ENCODE data around the gene GPSM1.
"Not testable (repeated sequence)": the region's sequence is repeated elsewhere in the genome, so short reads cannot be mapped to it uniquely, and the experiment has no call there.

The GPSM1 gene

DNA sequence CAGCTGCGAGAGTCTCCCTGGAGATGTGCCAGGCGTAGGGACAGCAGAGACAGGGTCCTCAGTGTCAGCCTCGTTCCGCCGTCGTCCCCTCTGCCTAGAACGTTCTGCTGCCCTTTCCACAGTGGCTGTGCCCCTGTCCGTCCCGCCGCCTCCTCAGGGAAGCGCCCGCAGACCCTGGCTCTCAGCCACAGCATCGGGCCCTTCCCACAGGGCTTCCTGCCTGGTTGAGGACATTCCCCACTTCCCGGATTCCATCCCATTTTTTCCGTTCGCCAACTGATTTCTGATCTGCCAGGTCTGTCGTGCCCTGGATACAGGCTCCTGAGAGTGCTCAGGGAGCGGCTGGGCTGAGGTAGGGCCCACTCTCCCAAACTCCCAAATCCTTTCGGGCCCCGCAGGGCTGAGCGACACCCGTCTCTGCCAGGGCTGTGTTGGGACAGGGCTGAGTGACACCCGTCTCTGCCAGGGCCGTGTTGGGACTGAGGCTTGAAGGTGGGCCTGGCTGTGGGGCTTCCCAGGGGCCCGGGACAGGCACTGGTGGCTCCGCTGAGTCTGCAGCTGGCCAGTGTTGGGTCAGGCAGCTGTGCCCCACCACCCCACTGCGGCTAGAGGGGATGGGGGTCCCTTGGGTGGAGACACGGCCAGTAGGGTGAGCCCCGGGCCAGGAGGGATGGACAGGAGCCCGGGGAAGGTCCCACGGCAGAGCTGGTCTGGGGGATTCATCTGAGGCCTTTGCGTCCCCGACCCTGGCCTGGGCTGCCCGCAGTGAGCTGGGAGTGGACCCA is 20.3 kb downstream of the GPSM1 start:
- no peak for DNase-seq

DNA sequence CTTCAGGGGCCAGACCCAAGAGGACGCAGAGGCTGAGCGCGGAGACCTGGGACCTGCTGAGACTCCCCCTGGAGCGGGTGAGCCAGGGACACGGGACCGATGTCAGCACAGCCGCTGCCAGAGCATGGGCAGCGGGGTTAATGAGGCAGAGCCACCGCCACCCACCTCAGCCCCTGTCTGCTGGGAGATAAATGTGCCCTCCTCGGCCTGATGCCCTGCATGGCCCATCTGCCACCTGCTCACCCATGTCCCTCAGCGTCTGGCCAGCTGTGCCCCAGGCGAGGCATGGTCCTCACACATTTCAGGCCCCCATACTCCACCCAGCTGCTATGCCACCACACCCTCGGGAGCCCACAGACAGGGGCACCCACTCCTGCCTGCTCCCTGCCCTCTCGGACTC is 21.4 kb downstream of the GPSM1 start:
- no peak for DNase-seq

DNA sequence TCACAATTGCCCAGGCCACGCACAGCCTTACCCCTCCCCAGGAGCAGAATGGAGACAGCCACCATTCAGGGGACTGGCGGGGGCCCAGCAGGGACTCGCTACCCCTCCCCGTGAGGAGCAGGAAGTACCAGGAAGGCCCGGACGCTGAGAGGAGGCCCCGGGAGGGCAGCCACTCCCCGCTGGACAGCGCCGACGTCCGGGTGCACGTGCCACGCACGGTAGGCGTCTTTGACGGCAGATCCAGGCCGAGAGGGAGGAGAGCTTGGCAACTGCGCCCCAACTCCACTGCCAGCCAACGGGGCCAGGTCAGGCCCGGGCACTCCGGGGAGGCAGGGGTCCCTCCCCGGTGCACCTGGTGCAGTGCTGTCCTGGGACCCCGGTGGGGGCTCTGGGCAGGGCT is 22.2 kb downstream of the GPSM1 start:
- DNase-seq: no peak

DNA sequence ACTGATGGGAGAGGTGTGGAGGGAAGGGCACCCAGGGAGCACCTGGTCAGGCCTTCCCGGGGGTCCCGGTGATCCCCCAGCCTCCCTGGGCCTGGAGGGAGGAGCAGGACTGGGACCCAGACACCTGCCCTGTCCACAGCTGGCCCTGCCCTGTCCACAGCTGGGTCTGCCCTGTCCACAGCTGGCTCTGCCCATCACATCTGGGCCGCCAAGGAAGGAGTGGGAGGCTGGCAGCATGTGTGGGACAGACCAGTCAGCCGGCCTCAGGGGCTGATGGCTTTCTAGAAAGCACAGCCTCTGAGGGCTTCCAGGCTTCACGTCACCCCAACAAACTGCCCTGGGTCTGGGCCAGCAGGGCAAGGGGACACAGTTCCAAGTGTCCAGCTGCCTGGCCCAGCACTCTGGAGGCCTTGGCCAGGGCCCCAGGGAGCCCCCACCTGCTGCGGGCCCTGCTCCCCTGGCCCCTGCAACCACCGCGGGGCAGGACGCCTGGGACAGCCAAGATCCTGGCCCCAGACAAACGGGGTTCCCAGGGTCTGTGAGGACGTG is 24.0 kb downstream of the GPSM1 start:
- no peak for DNase-seq

DNA sequence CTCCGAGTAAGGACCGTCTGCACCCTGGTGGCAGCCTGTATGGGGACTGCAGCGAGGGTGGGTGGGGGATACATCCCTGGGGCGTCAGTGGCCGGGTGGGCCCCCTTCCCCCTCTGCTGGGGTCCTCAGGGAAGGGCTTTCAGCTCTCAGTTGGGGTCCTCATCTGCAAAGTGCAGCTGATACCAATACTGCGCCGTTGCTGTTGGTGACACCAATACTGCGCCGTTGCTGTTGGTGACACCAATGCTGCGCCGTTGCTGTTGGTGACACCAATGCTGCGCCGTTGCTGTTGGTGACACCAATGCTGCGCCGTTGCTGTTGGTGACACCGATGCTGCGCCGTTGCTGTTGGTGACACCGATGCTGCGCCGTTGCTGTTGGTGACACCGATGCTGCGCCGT is 24.5 kb downstream of the GPSM1 start:
- DNase-seq: not testable (repeated sequence)

GRCh38 chr9:136352682-136353081 is 25.3 kb downstream of the GPSM1 start:
- no peak for DNase-seq

- no peak for DNase-seq
Measured at GRCh38 chr9:136353088-136353487, 25.7 kb downstream of the GPSM1 start.

DNA sequence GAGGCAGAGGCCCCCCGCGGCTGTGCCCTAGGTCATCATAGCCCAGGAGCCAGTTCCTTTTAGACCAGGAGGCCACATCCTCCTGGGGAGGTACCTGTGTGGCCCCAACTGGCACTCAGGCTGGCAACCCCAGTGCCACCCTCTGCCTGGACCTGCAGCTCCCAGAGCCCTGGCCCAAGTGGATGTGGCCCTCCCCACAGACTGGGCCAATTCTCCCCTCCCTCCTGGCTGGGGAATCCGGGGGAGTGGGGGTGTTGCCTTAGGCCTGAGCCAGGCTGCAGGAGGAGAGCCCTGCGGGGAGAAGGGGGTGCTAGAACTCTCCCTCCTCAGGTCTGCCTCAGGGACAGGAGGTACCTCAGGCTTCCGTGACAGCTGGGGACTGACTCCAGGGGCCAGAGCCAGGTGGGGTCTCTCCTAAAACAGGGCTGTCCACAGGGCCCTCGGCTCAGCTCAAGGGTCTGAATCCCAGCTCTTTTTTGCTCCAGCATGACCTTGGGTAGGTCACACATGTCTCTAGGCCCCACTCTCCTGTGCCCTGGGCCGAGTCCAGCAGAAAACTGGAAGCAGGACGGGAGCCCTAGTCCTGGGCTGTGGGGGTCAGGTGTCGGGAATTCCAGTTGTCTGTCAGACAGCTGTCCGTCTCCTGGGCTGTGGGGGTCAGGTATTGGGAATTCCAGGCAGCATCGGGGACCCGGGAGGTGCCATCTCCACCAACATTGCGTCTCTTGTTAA is 26.6 kb downstream of the GPSM1 start:
- no peak for DNase-seq

DNA sequence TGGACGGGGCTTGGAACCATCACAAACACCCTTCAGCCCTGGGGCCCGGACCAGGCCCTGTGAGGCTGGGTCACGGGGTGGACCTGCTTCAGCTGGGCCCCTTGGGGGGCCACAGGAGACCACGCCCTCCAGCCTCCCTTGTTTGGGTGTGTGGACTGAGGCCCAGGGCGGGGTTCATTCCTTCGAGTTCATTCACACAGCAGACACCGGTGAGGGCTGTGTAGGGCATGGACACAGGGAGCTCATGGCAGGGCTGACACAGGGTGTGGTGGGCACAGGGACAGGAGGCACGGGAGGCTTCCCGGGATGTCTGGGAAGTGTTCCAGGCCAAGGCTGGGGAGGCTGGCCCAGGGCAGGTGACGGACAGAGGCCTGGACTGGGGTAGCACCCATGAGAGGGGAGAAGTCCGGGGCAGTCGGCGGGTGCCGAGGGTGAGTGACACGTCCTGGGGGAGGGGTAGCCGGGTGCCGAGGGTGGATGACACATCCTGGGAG is 27.3 kb downstream of the GPSM1 start:
- no peak for DNase-seq

GRCh38 chr9:136355616-136356557 is 28.5 kb downstream of the GPSM1 start:
- DNase-seq: no peak

DNA sequence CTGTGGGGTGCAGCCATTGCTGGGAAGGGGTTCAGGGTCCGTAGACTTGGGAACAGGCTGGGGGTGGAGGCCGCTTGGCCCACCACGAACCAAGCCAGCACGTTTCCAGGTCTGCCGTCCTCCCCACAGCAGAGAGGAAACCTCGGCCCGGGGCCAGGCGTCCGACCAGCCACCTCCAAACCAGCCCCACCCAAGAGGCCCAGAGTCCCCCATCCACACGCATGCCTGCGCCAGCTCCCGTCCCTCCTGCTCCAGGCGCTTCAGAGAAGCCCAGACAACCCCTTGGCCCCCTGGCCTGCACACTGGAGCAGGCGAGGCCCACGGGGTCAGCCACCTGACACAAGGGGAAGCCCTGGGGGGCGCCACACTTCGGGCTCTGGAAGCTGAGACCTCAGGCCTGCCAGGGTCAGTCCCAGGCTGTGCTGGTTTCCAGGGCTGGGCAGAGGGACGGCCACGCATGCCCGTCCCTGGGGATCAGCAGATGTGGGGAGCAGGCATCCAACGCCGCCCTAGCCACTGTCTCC is 29.9 kb downstream of the GPSM1 start:
- no peak for DNase-seq

DNA sequence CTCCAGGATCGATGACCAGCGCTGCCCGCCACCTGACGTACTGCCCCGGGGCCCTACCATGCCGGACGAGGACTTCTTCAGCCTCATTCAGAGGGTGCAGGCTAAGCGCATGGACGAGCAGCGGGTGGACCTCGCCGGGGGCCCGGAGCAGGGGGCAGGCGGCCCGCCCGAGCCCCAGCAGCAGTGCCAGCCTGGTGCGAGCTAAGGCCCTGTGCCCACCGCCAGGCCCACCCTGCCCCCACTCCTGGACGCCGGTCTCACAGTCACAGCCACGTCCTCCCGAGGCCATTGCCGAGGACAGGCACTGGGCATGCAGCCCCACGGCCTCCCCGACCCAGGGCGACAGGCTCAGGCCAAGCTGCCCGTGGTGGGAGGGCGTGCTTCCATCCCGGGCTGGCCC is 30.7 kb downstream of the GPSM1 start:
- no peak for DNase-seq

- no peak for DNase-seq
Measured at GRCh38 chr9:136358888-136359287, 31.5 kb downstream of the GPSM1 start.

GRCh38 chr9:136359774-136360718 is 32.7 kb downstream of the GPSM1 start:
- no peak for DNase-seq

DNA sequence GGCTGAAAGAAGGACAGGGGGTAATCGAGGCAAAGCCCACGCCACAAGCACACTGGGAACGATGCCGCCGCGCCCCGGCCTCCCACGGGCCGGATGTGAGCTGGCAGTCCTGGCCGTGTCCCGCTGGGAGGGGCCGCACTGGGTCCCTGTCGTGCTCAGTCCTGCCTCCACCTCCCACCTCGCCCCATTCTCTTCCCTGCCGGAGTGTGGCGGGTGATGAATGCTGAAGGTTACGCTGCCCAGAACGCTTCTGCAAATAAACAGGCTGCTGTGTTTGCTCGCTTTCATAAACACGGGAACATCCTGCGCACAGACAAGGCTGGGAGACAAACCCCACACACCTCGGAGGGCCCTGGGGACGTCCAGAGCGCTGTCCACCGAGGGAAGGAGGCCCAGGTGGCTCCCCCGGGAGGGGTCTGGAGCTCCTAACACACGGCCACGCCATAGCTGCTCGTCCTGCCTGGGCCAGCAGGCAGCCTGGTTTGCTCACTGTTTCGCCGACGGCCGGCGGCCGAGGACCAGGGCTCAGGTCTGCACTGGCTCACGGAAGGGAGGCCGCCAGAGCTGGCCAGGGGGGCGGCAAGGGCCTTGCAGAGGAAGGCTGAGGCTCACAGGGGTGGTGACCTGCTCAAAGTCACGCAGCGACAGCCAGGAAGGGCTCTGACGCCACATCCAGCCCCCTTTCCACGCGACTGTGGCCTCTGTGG is 33.9 kb downstream of the GPSM1 start:
- DNase-seq: no peak

- no peak for DNase-seq
Measured at GRCh38 chr9:136361754-136362449, 34.6 kb downstream of the GPSM1 start.

DNA sequence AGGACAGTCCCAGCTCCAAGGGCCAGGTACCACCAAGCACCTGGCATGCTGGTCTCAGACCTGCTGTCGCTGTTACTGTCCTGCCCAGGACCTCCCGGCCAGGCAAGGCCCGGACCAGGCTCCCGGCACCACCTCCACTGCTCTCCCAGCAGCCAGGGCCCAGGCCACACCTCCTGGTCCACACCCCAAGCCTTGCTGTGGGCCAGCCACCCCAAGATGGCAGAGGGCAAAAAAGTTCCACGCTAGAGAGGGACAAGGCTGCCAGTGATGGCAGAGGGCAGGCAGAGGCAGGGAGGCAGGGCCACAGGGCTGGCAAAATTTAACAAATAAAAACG is 35.1 kb downstream of the GPSM1 start:
- DNase-seq: no peak

DNA sequence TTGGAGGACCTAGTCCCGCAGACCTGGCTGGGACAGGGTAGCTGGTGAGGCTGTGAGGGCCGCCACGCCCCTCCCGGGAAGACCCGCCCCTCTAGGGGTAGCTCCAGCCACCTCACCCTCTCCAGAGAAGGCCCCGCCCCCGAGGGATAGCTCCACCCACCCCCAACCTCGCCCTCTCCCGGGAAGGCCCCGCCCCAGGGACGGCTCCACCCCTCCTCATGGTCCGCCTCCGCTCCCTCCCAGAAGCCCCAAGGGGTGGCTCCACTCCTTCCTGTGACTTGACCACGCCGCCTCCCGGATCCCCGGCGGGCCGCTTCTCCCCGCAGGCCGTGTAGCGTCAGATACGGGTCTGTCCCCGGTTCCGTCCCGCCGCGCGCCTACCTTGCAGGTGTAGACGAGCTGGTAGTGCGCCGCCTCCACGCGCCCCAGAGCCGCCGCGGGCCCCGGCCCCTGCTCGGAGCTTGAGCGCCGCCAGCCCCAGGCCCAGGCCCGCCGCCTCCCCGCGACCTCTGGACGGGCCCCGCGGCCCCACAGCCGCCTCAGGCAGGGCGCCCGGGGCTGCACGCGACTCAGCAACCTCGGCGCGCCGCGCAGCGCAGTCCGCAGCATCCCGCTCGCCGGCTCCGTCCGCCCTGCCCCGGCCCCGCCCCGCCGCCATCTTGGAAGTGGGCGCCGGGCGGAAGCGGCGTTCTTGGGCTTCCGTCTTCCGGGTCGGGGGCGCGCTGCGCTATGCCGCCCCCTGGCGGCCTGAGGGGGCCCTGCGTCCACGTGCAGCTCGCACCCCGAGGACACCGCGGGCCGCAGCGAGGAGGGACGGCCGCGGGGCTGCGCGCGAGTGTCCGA is 36.0 kb downstream of the GPSM1 start, which contains the start of gene DNLZ:
TSS of gene DNLZ (minus strand) at position 639 of the 843 bp plus-strand sequence. CDS start at position 609, 30 bp downstream.
- peak; percentile 98 for DNase-seq

Data from activated CD4-positive, alpha-beta T cell treated with anti-CD3 and anti-CD28 coated beads, Interleukin-10, Interleukin-2, amounts not matched to agents 100 ng/mL and 50 ng/mL, durations not matched to agents 16 hours and 8 hours (primary cell).